HepG2 (cell line): ENCODE results near the gene PALM. TPM values are rescaled to one million over a fixed set of nuclear protein-coding genes. Genes with fewer than 3 reads are reported as not detected.

Experiments used
- AHR ChIP-seq: IDR thresholded peaks from 2 replicates; pipeline ENCODE4 v1.6.1; 2018; ENCODE audit warnings: missing genetic modification reagents, missing compliant biosample characterization
- DMTF1 ChIP-seq: sonication (generic); formaldehyde crosslinking; IDR thresholded peaks from 2 replicates; pipeline ENCODE4 v1.4.0; 2020; ENCODE audit warnings: mild to moderate bottlenecking, missing genetic modification reagents
- DNMT1 ChIP-seq: sonication (generic); formaldehyde crosslinking; IDR thresholded peaks from 2 replicates; pipeline ENCODE4 v1.5.1; 2020; ENCODE audit warnings: mild to moderate bottlenecking, missing genetic modification reagents
- DZIP1 ChIP-seq: sonication (generic); formaldehyde crosslinking; IDR thresholded peaks from 2 replicates; pipeline ENCODE4 v1.5.0; 2020; ENCODE audit warnings: mild to moderate bottlenecking, missing genetic modification reagents
- FOSL1 ChIP-seq: sonication (generic); formaldehyde crosslinking; IDR thresholded peaks from 2 replicates; pipeline ENCODE4 v1.9.0; 2021; ENCODE audit warnings: missing genetic modification reagents, borderline replicate concordance
- FOXO1 ChIP-seq: sonication (generic); formaldehyde crosslinking; IDR thresholded peaks from 2 replicates; pipeline ENCODE4 v1.4.0; 2020; ENCODE audit warnings: missing genetic modification reagents
- KAT2B ChIP-seq: fragments of 150-350 bp; IDR thresholded peaks from 2 replicates; pipeline ENCODE4 v1.6.1; 2014; ENCODE audit warnings: low read depth, low read length, borderline replicate concordance
- NCOA5 ChIP-seq: sonication (generic); formaldehyde crosslinking; IDR thresholded peaks from 2 replicates; pipeline ENCODE4 v1.4.0; 2020; ENCODE audit warnings: missing genetic modification reagents
- PREB ChIP-seq: sonication (generic); formaldehyde crosslinking; IDR thresholded peaks from 2 replicates; pipeline ENCODE4 v1.4.0; 2020; ENCODE audit warnings: missing genetic modification reagents
- ZBTB10 ChIP-seq: sonication (generic); formaldehyde crosslinking; IDR thresholded peaks from 2 replicates; pipeline ENCODE4 v1.4.0; 2020; ENCODE audit warnings: missing genetic modification reagents, borderline replicate concordance
- ZNF138 ChIP-seq: sonication (generic); formaldehyde crosslinking; IDR thresholded peaks from 2 replicates; pipeline ENCODE4 v1.5.0; 2020; ENCODE audit warnings: mild to moderate bottlenecking, low read depth, missing genetic modification reagents
- ZNF274 ChIP-seq: sonication (generic); formaldehyde crosslinking; IDR thresholded peaks from 2 replicates; pipeline ENCODE4 v1.5.1; 2020; ENCODE audit warnings: mild to moderate bottlenecking, missing genetic modification reagents
- ZNF280D ChIP-seq: sonication (generic); formaldehyde crosslinking; IDR thresholded peaks from 2 replicates; pipeline ENCODE4 v1.5.1; 2020; ENCODE audit warnings: mild to moderate bottlenecking, missing genetic modification reagents
- ZNF451 ChIP-seq: sonication (generic); formaldehyde crosslinking; IDR thresholded peaks from 2 replicates; pipeline ENCODE4 v1.5.0; 2020; ENCODE audit warnings: mild to moderate bottlenecking, missing genetic modification reagents
- polyA plus RNA-seq, 8 experiments: library from polyadenylated mRNA; depleted of rRNA in 3 of 8; stranded (reverse) in 7 of 8; unstranded in 1 of 8; fragments of >200 nt; fragmentation: Illumina TruSeq in 4 of 8; extraction: Trizol in 4 of 8; gene quantifications; 2 replicates each; pipeline versions ENCODE4 v1.2.1 to v1.2.3, GENCODE V29; 2011 to 2016; ENCODE audit warnings: low read depth in 4 of 8, missing spikeins in 1 of 8, mixed read lengths in 1 of 8; ENCODE audit not compliant: insufficient read depth in 1 of 8
- total RNA-seq, 5 experiments: library from RNA; depleted of rRNA; stranded (reverse); fragments of >200 nt; fragmentation: Illumina TruSeq; extraction: Trizol; gene quantifications; 2 replicates each; pipeline ENCODE4 v1.2.3, GENCODE V29; 2016; ENCODE audit warnings: low read depth in 1 of 5
- TF ChIP-seq, protein P1 (sequence below): sonication (generic); formaldehyde crosslinking; IDR thresholded peaks from 2 replicates; pipeline ENCODE4 v1.4.0; 2020; ENCODE audit warnings: missing genetic modification reagents

The PALM gene
- total and polyA plus RNA-seq, 2 of the 13 experiments (the other 11 are each of a cell fraction or from before 2014, with no cell fraction given), result 4.0 to 9.7 TPM

DNA sequence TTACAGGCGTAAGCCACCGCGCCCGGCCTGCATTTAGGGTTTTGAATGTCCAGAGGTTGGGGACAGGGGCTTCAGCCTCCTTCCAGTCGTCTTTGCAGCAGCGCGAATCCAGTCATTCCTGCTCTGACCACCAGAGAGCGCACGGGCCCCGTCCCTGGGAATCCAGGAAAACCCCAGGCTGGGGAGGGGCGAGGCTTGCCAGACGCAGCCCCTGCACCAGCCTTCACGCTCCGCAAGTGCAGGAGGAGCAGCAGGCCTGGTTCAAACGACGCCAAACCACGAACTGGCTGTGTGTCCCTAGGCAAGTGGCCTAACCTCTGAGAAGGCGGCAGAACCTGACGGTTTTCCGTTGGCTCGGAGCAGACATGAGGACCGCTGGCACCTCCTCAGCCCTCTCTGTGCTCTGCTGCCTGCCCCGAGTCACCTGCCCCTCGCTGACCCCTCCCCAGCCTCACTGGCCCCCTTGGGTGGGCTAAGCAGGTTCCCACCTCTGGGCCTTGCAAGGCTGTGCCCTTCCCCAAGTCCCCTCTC is 43.8 kb upstream of the PALM start (continued):
- TF ChIP-seq ZBTB10 (CRISPR knock-in tag) (no peak), DNMT1 (CRISPR knock-in tag) (no peak), FOXO1 (no peak), DZIP1 (CRISPR knock-in tag) (no peak), AHR (CRISPR knock-in tag) (peak; percentile 49; the same call in 1 of the 2 replicates), ZNF138 (peak; percentile 48; the same call in 1 of the 2 replicates), ZNF274 (CRISPR knock-in tag) (peak; percentile 47; the same call in 1 of the 2 replicates), FOSL1 (CRISPR knock-in tag) (no peak), ZNF451 (CRISPR knock-in tag) (no peak; the same call in 1 of the 2 replicates), KAT2B (no peak), ZNF280D (CRISPR knock-in tag) (no peak), DMTF1 (CRISPR knock-in tag) (no peak), NCOA5 (CRISPR knock-in tag) (no peak), PREB (CRISPR knock-in tag) (no peak)
- TF ChIP-seq, protein P1, sequence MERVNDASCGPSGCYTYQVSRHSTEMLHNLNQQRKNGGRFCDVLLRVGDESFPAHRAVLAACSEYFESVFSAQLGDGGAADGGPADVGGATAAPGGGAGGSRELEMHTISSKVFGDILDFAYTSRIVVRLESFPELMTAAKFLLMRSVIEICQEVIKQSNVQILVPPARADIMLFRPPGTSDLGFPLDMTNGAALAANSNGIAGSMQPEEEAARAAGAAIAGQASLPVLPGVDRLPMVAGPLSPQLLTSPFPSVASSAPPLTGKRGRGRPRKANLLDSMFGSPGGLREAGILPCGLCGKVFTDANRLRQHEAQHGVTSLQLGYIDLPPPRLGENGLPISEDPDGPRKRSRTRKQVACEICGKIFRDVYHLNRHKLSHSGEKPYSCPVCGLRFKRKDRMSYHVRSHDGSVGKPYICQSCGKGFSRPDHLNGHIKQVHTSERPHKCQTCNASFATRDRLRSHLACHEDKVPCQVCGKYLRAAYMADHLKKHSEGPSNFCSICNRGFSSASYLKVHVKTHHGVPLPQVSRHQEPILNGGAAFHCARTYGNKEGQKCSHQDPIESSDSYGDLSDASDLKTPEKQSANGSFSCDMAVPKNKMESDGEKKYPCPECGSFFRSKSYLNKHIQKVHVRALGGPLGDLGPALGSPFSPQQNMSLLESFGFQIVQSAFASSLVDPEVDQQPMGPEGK (CRISPR knock-in tag), result peak; percentile 93
